ENCODE measurements around the gene FBLN2. TPM values are rescaled to one million over a fixed set of nuclear protein-coding genes. Genes with fewer than 3 reads are reported as not detected.

The FBLN2 gene
- total and polyA plus RNA-seq, 2 of the 13 experiments (the other 11 are each of a cell fraction or from before 2014, with no cell fraction given), result not detected

- no peak for ATAC-seq
- no peak for TF ChIP-seq ZNF10 (CRISPR knock-in tag; IDR thresholded peaks at IDR 0.05; ENCODE audit: borderline replicate concordance, low read depth)
- TF ChIP-seq ZFP1 (CRISPR knock-in tag; IDR thresholded peaks at IDR 0.05), result no peak
- no peak for TF ChIP-seq USF2 (IDR thresholded peaks at IDR 0.05; ENCODE audit: low read depth, low read length)
- TF ChIP-seq USF2 (CRISPR knock-in tag; IDR thresholded peaks at IDR 0.05; ENCODE audit: borderline replicate concordance), result no peak
- TF ChIP-seq HDAC1 (CRISPR knock-in tag; IDR thresholded peaks at IDR 0.05), result no peak
- ChIA-PET CTCF (ENCODE audit: low intra/inter-chr PET ratio, low total read pairs) (no interaction called here), POLR2A (no interaction called here)
- BruUV-seq (replicated peaks), result no TSS peak
- no peak overlapping the region for H3K4me2 ChIP-seq (ENCODE audit: low read depth, low read length)
- peaks cover 20% of the 10 kb centered on the region for H3K4me1 ChIP-seq (ENCODE audit: insufficient read depth, low read length)
- FAIRE-seq, result no peak
- peaks cover 7 to 26% of the 10 kb centered on the region in 2 experiments; a peak in 3 of 5 replicates for H3K27me3 ChIP-seq (ENCODE audit: control insufficient read depth in 1 of 2, insufficient read depth in 2 of 2, low read length in 2 of 2)
- no peak overlapping the region for H3K27ac ChIP-seq (ENCODE audit: extremely low read length, insufficient read depth, low read length)
- no peaks in the 10 kb centered on the region for H4K20me1 ChIP-seq (ENCODE audit: insufficient read depth, low read length)
- no peak overlapping the region for H2AFZ ChIP-seq (ENCODE audit: low read length)
- no peaks in the 10 kb centered on the region for H3K9me3 ChIP-seq (ENCODE audit: low read length)
- H3K9ac ChIP-seq (ENCODE audit: insufficient read depth, low read depth, low read length), result no peak overlapping the region
- DNase-seq (ENCODE audit: low spot score), result no peak
- H3K36me3 ChIP-seq (replicated peaks in 1 of 2; ENCODE audit: control insufficient read depth in 1 of 2, insufficient read depth in 2 of 2, low read length in 2 of 2), result no peaks in the 10 kb centered on the region
- in situ Hi-C loops (cut with HindIII; ENCODE audit: extremely low pct_ligation_motif_present, low pct_unique_long_range_greater_than_20kb) (no loop called here), intact Hi-C loops (cut with micrococcal nuclease; ENCODE audit: unreplicated experiment) (no loop called here)
- H3K79me2 ChIP-seq (ENCODE audit: insufficient read depth, low read length), result no peaks in the 10 kb centered on the region
- no peak overlapping the region for H3K4me3 ChIP-seq (replicated peaks in 1 of 3; ENCODE audit: insufficient read depth in 1 of 3, low read depth in 2 of 3, low read length in 3 of 3)
- WGBS (ENCODE audit: low lambda C conversion rate), result 56% methylated on average over 3 of the region's 8 CpGs
Observed at GRCh38 chr3:13597661-13598060, 48.7 kb downstream of the FBLN2 start.

GRCh38 chr3:13598201-13598600 lies 49.3 kb downstream of the FBLN2 start:
- peaks cover 20% of the 10 kb centered on the region for H3K4me1 ChIP-seq (ENCODE audit: insufficient read depth, low read length)
- no peak for DNase-seq (ENCODE audit: low spot score)
- intact Hi-C loops (cut with micrococcal nuclease; ENCODE audit: unreplicated experiment) (no loop called here), in situ Hi-C loops (cut with HindIII; ENCODE audit: extremely low pct_ligation_motif_present, low pct_unique_long_range_greater_than_20kb) (no loop called here)
- FAIRE-seq, result no peak
- no peak overlapping the region for H3K27ac ChIP-seq (ENCODE audit: extremely low read length, insufficient read depth, low read length)
- POLR2A ChIA-PET, result no interaction called here
- no TSS peak for BruUV-seq (replicated peaks)
- no peaks in the 10 kb centered on the region for H3K9me3 ChIP-seq (ENCODE audit: low read length)
- CTCF ChIA-PET (ENCODE audit: low intra/inter-chr PET ratio, low total read pairs), result no interaction called here
- peaks cover 7 to 22% of the 10 kb centered on the region in 2 experiments; a peak in 3 of 5 replicates for H3K27me3 ChIP-seq (ENCODE audit: control insufficient read depth in 1 of 2, insufficient read depth in 2 of 2, low read length in 2 of 2)
- no peak overlapping the region for H2AFZ ChIP-seq (ENCODE audit: low read length)
- no peak overlapping the region for H3K4me2 ChIP-seq (ENCODE audit: low read depth, low read length)
- no peak for TF ChIP-seq KDM5A (IDR thresholded peaks at IDR 0.05; ENCODE audit: borderline replicate concordance, low read length)
- no peak for TF ChIP-seq BRD4 (CRISPR knock-in tag; IDR thresholded peaks at IDR 0.05)
- TF ChIP-seq CTCF (CRISPR knock-in tag; IDR thresholded peaks at IDR 0.05), result no peak
- no peak for TF ChIP-seq HIC2 (CRISPR knock-in tag; IDR thresholded peaks at IDR 0.05; ENCODE audit: low read depth)
- no peak for TF ChIP-seq ZNF572 (CRISPR knock-in tag; IDR thresholded peaks at IDR 0.05)
- TF ChIP-seq DNMT1 (CRISPR knock-in tag; IDR thresholded peaks at IDR 0.05), result no peak
- TF ChIP-seq ATF7-NPFF (CRISPR knock-in tag; IDR thresholded peaks at IDR 0.05; ENCODE audit: low read depth), result no peak
- no peaks in the 10 kb centered on the region for H3K36me3 ChIP-seq (replicated peaks in 1 of 2; ENCODE audit: control insufficient read depth in 1 of 2, insufficient read depth in 2 of 2, low read length in 2 of 2)
- no peak overlapping the region for H3K4me3 ChIP-seq (replicated peaks in 1 of 3; ENCODE audit: insufficient read depth in 1 of 3, low read depth in 2 of 3, low read length in 3 of 3)
- ATAC-seq, result no peak
- H3K9ac ChIP-seq (ENCODE audit: insufficient read depth, low read depth, low read length), result no peak overlapping the region
- 0% methylated on average over 5 of the region's 5 CpGs for WGBS (ENCODE audit: low lambda C conversion rate)
- no peaks in the 10 kb centered on the region for H3K79me2 ChIP-seq (ENCODE audit: insufficient read depth, low read length)
- no peaks in the 10 kb centered on the region for H4K20me1 ChIP-seq (ENCODE audit: insufficient read depth, low read length)

Measured in HepG2 (cell line).